ENCODE data around the gene DNMT3B.
"Not testable (repeated sequence)": the region's sequence is repeated elsewhere in the genome, so short reads cannot be mapped to it uniquely, and the experiment has no call there.

The DNMT3B gene

DNA sequence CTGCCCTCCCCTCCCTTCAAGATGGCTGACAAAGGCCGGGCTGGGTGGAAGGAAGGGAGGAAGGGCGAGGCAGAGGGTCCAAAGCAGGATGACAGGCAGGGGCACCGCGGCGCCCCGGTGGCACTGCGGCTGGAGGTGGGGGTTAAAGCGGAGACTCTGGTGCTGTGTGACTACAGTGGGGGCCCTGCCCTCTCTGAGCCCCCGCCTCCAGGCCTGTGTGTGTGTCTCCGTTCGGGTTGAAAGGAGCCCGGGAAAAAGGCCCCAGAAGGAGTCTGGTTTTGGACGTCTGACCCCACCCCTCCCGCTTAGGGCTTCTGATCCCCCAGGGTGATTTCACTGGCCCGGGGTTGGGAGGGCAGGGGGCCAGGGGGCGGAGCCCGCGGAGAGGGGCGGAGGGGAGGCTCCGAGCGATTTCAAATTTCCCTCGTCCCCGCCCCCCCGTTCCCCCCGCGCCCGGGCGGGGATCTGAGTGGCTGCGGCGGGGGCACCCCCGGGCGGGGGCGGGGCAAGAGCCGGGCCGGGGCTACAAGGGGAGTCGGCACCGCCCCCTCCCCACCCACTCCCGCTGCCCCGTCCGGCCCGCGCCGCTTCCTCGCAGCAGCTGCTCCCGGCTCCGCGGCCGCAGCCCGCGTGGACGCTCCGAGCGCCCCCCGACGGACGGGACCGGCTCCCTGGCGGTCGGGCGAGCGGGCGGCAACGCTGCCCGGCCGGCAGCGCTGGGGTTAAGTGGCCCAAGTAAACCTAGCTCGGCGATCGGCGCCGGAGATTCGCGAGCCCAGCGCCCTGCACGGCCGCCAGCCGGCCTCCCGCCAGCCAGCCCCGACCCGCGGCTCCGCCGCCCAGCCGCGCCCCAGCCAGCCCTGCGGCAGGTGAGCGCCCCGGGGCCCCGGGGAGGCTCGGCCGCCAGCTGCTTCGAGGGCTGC is at the start of gene DNMT3B:
TSS of gene DNMT3B (plus strand) at position 555 of the 923 bp plus-strand sequence. CDS start 17,939 bp downstream, outside the sequence.
- peak; percentile 44 to 67 for DNase-seq

DNA sequence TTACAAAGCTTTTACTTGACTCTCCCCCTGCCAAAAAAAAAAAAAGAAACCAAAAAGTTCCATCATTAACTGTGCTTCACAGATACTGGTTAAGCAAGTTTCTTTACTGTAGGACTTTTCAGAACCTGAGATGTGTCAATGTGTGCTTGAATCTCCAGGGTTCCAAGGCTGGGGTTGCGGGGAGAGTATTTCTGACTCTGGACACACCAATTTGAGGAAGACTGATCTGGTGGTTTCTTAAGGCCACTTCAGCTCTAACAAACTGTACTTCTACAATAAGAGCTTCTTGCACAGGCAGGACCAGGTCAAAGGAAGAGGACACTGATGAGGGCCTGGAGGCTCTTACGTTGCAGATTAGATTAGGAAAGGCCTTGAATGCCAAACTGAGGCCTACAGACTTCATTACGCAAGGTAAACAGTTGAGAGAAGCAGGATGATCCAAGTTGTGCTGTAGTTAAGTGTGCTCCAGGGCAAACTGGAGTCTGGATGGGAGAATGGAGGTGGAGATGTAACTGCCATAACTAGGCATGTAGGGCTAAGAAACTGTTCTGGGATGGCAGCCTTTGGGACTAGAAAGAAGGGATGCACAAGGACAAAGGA is 43.3 kb upstream of the DNMT3B start:
- DNase-seq: no peak

DNA sequence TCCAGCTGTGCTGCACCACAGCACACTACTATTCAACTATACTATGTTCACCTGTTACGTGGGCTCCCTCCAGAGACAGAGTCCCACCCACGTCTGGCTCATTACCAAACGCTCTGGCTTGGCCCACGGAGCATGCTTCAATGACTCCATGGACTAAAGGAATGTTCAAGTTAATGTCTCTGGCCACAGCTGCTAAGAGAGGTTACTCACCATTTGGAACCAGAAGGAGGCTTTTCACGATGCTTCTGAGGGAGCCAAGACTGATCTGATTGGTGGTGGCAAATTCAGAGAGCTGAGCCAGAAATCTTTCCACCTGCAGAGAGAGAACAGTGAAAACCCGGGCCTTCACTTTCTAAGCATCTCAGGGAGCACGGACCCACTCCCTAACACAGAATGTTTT is 34.5 kb upstream of the DNMT3B start:
- DNase-seq: no peak

DNA sequence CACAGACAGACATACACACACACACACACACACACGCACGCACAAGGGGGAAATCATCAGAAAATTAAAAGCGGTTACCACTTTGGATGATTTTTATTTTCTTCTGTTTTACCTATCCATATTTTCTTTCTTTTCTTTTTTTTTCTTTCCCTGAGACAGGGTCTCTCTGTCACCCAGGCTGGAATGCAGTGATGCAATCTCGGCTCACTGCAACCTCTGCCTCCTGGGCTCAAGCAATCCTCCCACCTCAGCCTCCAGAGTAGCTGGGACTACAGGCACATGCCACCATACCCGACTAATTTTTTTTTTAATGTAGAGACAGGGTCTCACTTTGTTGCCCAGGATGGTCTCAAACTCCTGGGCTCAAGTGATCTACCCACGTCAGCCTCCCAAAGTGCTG is 33.8 kb upstream of the DNMT3B start:
- not testable (repeated sequence) for DNase-seq

DNA sequence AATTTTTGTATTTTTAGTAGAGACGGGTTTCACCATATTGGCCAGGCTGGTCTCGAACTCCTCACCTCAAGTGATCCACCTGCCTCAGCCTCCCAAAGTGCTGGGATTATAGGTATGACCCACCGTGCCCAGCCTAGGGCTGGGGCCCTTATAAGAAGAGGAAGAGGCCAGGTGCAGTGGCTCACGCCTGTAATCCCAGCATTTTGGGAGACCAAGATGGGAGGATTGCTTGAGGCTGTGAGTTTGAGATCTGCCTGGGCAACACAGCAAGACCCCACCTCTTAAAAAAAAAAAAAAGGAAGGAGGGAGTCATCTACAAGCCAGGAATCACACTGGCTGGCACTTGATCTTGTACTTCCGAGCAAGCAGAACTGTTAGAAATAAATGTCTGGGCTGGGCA is 32.9 kb upstream of the DNMT3B start:
- DNase-seq: not testable (repeated sequence)

DNA sequence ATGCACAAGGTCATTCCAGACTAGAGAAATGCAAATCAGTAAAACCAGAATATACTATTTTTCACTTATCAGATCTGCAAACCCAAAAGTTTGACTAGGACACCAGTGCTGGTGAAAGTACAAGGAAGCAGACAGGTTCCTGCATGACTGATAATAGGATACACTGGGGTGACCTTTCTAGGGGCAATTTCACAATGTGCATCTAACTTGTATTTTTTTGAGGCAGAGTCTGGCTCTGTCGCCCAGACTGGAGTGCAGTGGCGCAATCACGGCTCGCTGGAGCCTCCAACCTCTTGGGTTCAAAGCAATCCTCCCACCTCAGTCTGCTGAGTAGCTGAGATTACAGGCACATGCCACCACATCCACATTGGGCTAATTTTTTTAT is 30.3 kb upstream of the DNMT3B start:
- DNase-seq: peak; percentile 51 to 78

DNA sequence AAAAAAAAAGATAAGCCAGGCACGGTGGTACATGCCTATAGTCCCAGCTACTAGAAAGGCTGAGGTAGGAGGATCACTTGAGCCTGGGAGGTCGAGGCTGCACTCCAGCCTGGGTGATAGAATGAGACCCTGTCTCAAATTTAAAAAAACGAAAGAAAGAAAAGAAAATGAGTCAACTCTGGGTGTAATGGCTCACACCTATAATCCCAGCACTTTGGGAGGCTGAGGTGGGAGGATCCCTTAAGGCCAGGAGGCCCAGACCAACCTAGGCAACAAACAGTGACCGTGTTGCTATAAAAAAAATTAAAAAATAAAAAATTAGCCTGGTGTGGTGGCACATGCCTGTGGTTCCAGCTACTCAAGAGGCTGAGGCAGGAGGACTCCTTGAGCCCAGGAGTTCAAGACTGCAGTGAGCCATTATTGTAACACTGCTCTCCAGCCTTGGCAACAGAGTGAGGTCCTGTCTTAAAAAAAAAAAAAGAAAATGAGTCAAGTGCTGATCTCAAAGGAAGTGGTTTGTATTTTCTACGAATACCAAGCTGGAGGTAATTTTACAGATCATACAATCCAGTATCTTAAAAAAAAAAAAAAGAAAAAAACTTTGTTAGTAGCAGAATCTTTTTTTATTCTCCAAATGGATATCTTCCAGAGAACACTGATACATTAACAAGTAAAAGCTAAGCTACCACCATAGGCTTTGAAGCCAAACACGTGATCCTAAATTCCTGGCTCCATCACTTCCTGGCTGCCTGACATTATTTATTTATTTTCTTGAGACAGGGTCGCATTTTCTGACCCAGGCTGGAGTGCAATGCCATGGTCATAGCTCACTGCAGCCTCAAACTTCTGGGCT is 24.6 kb upstream of the DNMT3B start:
- DNase-seq: no peak

DNA sequence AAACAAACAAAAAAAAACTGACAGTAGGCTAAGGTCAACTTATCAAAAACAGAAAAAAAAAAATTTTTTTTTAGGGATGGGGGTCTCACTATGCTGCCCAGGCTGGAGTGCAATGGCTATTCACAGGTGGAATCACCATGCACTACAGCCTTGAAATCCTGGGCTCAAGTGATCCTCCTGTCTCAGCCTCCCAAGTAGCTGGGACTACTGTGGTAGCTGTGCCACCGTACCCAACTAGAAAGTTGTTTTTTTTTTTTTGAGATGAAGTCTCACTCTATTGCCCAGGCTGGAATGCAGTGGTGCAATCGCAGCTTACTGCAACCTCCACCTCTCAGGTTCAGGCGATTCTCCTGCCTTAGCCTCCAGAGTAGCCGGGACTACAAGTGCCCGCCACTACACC is 21.0 kb upstream of the DNMT3B start:
- no peak for DNase-seq

DNA sequence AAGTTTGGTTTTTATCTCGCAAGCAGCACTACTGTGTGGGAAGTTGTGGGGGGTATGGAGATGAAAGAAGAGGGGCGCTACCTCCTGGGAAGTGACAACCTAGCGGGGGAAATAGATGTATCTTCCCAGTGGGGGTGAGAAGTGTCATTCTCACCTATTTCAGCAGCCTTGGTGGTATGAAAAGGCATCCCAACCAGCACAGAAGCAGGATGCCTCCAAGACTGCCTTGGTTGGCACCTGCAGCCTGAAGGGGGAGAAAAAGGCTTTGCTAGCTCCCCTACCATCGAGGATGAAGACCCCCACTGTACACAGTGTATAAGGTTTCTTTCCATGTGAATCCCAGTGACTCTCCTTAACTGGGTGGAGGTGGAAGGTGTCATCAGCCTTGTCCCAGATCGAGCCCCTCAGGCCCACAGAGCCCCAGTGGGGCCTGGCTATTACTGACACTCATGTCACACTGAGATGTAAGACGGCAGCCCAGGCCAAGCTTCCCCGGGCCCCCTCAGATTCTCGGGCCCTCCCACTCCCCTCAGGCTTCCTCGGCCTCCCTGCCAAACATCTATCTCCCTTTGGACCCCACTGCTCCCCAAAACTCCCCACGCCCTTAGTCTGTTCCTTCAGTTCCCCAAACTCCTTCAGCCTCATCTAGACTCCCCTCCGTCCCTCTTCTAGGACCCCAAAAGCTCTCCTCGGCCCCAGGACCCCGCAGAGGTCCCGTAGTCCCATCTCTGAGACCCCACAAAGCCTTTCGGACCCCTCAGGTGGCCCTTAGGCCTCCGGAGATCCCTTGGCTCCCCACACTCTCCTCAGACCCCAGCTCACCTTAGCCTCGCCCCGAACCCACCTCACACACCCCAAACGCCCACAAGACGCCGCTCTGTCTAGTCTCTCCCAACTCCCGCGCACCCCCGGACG is 19.6 kb upstream of the DNMT3B start:
- no peak for DNase-seq

DNA sequence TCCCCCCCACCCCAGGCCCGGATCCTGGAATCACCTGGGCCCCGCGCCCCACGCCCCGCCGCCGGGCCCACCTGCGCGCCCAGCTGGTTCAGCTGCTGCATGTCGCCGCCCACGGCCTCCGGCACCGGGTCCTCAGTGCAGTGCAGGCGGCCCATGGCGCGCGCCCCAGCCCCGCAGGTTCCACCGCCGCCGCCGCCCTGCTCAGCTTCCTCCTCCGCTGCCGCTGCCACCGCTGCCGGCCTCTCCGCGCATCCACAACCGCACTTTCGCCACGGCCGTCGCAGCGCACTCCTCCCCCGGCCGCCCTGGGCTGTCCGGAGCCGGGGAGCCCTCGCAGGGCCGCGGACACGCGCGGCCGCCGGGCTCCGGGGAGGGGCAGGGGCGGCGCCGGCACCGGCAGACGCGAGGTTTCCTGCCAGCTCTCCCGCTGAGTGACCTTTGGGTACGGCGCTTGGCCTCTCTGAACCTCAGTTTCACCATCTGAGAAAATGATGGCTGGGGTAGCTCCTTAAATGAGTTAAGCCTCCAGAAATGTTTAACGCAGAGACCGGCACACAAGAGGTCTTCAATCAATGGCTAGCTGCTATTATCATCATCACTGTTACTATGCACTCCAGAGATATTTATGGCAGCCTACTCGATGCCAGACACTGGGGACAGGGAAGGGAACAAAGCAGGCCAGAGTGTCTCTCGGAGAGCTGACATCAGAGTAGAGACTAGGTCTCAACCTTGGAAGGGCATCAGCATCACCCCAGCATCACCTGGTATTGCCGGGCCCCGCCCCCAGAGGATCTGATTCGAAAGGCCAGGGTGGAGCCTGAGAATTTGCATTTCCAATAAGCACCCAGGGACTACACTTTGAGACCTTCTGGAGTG is 18.7 kb upstream of the DNMT3B start, which contains the start of gene COMMD7:
TSS of gene COMMD7 (minus strand) at position 231 of the 876 bp plus-strand sequence. CDS start at position 155, 76 bp downstream.
- peak; percentile 49 to 75 for DNase-seq

DNA sequence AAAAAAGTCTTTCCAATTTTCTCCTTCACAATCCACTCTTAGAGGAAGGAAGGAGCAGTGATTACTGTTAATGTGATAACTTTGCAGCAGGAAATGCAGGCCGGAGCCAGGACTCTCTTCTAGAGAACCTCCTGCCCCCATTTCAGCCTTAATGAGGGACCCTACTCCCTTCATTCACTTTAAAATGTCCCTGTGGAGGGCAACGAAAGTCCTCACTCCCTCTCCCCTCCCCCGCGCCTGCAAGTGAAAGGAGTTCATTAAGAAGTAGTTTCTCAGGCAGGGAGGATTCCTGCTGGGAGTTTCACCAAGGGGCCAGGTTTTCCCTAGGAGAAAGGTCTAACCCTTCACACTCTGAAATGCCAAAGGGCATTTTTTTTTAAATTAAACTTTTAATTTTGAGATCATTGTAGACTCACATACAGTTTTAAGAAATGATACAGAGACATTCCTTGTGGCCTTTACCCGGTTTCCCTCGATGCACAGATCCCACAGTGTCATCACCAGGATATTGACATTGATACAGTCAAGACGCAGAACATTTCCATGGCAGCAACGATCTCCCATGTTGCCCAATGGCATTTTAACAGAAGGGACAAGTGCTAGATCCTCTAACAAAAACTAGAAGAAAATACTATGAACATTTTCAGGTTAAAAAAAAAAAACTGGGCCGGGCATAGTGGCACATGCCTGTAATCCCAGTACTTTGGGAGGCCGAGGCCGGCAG is 12.1 kb upstream of the DNMT3B start:
- DNase-seq: no peak

DNA sequence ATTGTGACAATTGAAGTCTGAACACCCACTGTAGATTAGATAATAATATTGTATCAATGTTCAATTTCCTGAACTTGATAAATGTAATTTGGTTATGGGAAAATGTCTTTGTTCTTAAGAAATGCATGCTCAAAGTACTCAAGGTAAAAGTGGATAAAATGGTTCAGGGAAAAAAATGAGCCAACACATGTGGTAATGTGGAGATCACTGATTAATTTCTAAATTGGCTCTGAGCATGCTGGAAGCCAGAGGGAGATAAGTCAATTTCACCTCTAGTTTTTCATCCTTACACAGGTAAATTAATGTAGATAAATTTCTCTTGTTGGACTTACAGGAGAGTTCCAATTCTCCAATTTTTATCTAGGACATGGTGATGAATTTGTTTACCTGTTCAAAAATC is 10.9 kb upstream of the DNMT3B start:
- no peak for DNase-seq

DNA sequence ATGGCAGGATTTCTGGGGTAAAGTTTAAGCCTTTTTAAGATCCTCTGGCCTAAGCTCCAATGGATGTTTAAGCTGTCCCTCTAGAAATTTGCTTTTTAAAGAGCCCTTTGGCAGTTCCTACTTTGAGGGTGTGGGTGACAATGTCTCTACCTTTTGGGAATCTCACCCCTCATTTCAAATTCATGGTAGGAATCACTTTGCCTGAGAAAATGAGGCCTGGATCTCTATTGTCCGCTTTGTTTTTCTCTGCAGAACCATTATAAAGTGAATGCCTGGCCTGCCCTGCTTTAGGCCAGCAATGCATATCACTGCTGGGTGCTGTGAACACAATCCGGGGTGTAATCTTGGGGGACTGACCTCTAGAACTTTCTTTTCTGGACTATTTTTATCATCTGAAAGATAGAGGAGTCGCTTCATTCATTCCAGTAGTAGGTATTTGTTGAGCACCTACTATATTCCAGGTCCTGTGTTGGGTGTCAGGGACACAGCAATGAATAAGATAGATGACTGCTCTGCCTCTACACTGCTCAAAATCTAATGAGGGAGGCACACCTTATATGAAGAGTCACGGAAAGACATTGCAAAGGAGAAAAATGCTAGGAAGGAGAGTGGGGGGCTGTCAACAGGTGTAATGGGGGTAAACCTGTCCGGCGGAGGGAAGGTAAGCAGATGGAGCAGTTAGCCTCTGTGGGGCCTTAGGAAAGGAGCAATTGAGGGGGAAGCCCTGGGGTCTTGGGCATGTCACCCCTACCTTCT is 10.3 kb upstream of the DNMT3B start:
- no peak for DNase-seq

DNA sequence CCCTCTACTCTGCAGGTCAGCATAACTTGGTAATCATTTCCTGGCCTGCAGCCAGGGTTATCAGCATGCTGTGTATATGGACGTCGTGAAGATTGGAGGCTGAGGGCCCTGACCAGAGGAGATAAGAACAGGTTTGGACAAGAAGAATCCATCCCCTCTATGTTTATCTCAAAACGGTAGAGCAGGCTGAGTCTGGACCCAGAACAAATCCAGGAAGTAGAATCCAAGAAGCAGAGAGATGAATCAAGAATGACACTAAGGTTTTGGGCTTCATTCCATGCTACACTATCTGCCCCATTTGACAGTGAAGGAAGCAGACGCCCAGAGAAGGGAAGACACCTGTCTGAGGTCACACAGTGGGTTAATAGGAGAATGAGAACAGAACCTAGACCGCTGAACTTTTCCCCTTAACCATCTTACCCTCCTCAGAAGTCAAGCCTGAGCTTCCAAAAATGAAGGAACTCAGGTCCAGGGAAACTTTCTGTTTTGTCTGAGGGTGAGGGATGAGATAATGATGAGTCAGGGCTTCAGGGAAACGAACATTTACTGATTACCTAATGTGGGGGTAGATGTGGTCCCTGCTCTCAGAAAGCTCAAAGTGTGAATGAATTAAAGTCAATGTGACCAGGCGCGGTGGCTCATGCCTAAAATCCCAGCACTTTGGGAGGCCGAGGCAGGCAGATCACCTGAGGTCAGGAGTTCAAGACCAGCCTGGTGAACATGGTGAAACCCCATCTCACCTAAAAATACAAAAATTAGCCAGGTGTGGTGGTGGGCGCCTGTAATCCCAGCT is 9.5 kb upstream of the DNMT3B start:
- DNase-seq: peak; percentile 42 to 52

DNA sequence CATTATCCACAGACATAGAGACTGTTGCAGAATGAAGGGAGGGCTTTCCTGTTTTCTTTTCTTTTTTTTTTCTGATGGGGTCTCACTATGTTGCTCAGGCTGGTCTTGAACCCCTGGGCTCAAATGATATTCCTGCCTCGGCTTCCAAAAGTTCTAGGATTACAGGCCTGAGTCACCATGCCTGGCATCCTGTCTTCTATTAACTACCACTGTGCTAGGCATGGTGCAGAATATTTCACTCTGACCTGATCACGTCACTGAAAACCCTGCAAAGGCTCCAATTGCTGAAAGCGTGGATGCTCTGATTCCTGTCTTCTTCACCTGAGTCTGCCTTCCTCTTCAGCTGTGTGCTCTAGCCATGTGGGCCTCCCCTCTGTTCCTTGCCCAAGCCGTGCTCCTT is 8.5 kb upstream of the DNMT3B start:
- no peak for DNase-seq

DNA sequence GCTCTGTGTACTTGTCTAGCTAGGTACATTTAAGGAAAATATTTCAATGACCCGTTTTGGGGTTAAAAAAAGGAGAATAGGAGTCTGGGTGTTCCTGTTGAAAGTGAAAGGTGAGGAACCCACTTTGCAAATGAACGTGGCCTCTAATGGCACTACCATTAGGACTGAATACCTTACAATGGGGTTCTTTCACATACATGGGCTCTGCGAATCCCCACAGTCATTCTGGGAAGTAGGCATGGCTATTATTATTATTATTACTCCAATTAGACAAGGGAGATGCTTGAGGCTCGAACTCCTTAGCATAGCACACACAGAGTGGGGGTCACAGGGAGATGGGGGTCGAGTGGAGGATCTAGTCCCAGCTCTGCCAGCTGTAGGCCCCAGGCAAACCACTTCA is 6.0 kb upstream of the DNMT3B start:
- DNase-seq: no peak

DNA sequence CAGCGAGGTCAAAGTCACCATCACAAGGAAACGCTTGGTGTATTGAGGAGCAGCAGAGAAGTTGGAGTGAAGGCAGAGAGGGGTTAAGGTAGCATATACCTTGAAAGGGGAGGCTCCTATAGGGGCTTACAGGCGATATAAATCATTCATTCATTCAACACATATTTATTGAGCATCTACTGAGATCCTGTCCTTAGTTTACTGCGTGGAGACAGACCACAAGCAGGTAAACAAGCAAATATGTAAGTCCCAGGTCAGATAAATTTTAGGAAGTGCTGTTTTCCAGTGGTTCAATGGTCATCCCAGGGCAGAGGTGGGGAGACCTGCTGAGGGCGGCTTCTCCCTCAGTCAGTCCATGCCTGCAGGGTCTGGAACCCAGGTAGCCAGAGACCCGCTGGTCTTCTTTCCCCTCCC is 761 bp upstream of the DNMT3B start:
- DNase-seq: no peak

DNA sequence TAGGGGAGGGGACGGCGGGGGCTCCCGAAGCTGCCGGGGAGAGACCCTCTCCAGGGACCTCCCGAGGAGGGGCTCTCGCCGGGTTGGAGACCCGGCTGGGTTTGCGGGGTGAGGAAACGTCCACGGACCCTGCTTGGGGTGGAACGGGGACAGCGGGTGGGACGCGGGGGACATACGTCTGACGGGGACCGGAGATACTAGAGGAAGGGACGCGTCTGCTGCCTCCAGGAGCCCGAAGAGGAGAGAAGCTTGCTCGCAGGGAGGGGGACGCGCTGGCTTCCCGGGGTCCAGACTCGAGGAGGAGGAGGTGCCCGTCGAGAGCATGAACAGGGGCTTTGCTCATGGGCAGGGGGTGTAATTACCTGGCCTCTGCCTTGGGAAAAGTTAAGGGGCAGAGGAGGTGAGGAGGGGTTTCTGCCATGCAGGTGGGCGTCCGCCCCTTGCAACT is 593 bp downstream of the DNMT3B start:
- no peak for DNase-seq

All from inflammatory macrophage treated with lipopolysaccharide for 1 hour (primary cell).